ENCODE data around the gene IFT122. TPM values are rescaled to one million over a fixed set of nuclear protein-coding genes. Genes with fewer than 3 reads are reported as not detected.

IFT122 gene
- total and polyA plus RNA-seq, 10 donors, result 5.2 to 31.3 (median 18.1) TPM

DNA sequence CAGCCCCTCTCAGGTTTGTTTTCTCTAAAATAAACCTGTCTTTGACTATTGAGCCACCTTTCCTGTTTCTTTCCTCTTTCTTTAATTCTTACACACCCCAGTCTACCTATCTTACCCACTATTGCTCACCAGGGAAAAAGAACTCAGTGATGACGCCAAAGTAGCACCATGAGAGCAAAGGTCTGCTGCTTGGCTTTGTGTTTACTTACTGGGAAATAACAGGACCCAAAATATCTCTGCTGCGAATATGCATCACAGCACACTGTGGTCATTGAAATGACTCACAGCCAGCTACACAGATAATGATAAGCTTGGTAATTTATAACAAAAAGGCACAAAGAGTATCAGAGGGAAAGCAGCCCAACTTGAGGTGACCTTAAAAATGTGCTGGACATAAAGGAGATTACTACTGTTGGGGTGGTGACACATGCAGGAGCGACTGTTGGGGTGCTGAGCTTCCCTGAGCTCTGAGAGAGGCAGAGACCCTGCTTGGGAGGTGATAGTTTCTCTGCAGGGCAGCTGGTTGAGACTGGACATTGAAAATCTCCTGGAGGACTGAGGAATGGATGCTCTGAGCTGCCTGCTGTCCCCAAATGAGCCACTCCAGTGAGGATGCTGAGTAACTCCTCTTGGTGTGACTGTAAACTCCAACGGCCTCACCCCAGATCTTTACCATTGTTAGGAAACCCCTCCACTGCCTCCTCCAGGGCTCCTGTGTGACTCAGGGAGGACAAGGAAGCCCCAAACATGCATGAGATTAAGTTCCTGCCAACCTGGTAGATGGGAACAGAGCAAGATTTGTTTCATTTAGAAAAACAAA, 26.1 kb upstream of the IFT122 start:
- Histone ChIP-seq H3K4me3 (no peak overlapping the region), H3K27me3 (replicated peaks in 1 of 7) (no peaks in the 10 kb centered on the region), H3K27ac (no peak overlapping the region), H3K9me3 (no peaks in the 10 kb centered on the region), H3K36me3 (no peaks in the 10 kb centered on the region), H3K4me1 (peaks cover 0 to 10% (median 0%) of the 10 kb centered on the region in 6 donors)
- DNase-seq, result no peak
- intact Hi-C loops (cut with DNase I; ENCODE audit: low total_unique reads), result no loop called here
- TF ChIP-seq POLR2AphosphoS5 (IDR thresholded peaks at IDR 0.05) (no peak), POLR2A (IDR thresholded peaks at IDR 0.05) (no peak)
- TF ChIP-seq, protein P1, sequence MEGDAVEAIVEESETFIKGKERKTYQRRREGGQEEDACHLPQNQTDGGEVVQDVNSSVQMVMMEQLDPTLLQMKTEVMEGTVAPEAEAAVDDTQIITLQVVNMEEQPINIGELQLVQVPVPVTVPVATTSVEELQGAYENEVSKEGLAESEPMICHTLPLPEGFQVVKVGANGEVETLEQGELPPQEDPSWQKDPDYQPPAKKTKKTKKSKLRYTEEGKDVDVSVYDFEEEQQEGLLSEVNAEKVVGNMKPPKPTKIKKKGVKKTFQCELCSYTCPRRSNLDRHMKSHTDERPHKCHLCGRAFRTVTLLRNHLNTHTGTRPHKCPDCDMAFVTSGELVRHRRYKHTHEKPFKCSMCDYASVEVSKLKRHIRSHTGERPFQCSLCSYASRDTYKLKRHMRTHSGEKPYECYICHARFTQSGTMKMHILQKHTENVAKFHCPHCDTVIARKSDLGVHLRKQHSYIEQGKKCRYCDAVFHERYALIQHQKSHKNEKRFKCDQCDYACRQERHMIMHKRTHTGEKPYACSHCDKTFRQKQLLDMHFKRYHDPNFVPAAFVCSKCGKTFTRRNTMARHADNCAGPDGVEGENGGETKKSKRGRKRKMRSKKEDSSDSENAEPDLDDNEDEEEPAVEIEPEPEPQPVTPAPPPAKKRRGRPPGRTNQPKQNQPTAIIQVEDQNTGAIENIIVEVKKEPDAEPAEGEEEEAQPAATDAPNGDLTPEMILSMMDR (IDR thresholded peaks at IDR 0.05 in 8 of 11, conservative IDR thresholded peaks at IDR 0.05 in 3 of 11), result no peak
- WGBS, 5 donors, result 73 to 79% (median 78%) methylated on average over 4 of the region's 4 CpGs

DNA sequence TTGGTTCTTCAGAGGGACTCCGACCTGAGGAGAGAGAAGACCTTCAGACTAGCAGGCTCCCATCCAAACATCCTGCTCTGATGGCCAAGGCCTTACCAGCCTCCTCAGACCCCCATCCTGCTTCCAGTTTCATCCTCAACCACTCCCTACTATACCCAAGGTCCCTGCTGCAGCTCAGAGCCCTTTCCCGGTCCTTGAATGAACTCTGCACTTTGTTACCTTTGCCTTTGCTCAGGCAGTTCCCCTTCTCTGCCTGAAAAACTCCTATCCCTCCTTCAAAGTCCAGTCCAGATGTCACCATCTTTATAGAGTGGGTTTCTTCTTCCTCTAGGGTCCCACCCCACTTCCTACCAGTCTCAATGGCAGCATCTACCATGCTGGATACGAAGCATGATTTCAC, 24.6 kb upstream of the IFT122 start:
- intact Hi-C loops (cut with DNase I; ENCODE audit: low total_unique reads), result no loop called here
- 33 to 95% (median 85%) methylated on average over 3 of the region's 3 CpGs for WGBS, 5 donors
- Histone ChIP-seq H3K36me3 (no peaks in the 10 kb centered on the region), H3K27me3 (replicated peaks in 1 of 7) (no peaks in the 10 kb centered on the region), H3K4me1 (peaks cover 0 to 6% (median 0%) of the 10 kb centered on the region in 6 donors), H3K27ac (no peak overlapping the region), H3K4me3 (no peak overlapping the region), H3K9me3 (no peaks in the 10 kb centered on the region)
- TF ChIP-seq POLR2A (IDR thresholded peaks at IDR 0.05) (no peak), POLR2AphosphoS5 (IDR thresholded peaks at IDR 0.05) (no peak)
- TF ChIP-seq, protein P1 (IDR thresholded peaks at IDR 0.05 in 8 of 11, conservative IDR thresholded peaks at IDR 0.05 in 3 of 11), result no peak
- DNase-seq, result no peak

GRCh38 chr3:129415830-129416229, 24.2 kb upstream of the IFT122 start:
- Histone ChIP-seq H3K27me3 (replicated peaks in 1 of 7) (no peaks in the 10 kb centered on the region), H3K4me1 (peaks cover 0 to 6% (median 0%) of the 10 kb centered on the region in 6 donors), H3K36me3 (no peaks in the 10 kb centered on the region), H3K4me3 (no peak overlapping the region), H3K27ac (no peak overlapping the region), H3K9me3 (no peaks in the 10 kb centered on the region)
- TF ChIP-seq, protein P1 (IDR thresholded peaks at IDR 0.05 in 8 of 11, conservative IDR thresholded peaks at IDR 0.05 in 3 of 11), result no peak
- TF ChIP-seq POLR2A (IDR thresholded peaks at IDR 0.05) (no peak), POLR2AphosphoS5 (IDR thresholded peaks at IDR 0.05) (no peak)
- no peak for DNase-seq
- 85 to 96% (median 90%) methylated on average over 6 of the region's 6 CpGs for WGBS, 5 donors
- intact Hi-C loops (cut with DNase I; ENCODE audit: low total_unique reads), result no loop called here

DNA sequence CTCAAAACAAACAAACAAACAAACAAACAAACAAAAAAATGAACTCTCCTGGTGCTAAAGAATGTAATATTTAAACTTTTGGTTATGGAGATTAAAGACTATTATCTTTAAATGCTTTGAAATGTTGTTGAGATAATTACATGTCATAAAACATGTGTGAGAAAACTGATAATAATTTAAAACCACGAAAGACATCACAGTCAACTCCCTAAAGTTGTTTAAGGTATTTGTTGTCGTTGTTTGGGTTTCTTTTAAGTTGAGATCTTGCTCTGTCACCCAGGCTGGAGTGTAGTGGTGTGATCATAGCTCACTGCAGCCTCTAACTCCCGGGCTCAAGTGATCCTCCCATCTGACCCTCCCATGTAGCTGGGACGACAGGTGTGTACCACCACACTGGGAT, 23.6 kb upstream of the IFT122 start:
- no peaks in the 10 kb centered on the region for H3K27me3 ChIP-seq (replicated peaks in 1 of 7)
- no peak overlapping the region for H3K4me3 ChIP-seq
- TF ChIP-seq, protein P1 (IDR thresholded peaks at IDR 0.05 in 8 of 11, conservative IDR thresholded peaks at IDR 0.05 in 3 of 11), result no peak
- TF ChIP-seq POLR2AphosphoS5 (IDR thresholded peaks at IDR 0.05), result no peak
- no peak for TF ChIP-seq POLR2A (IDR thresholded peaks at IDR 0.05)
- 69 to 94% (median 92%) methylated on average over 4 of the region's 4 CpGs for WGBS, 5 donors
- no peaks in the 10 kb centered on the region for H3K36me3 ChIP-seq
- H3K9me3 ChIP-seq, result no peaks in the 10 kb centered on the region
- no peak for DNase-seq
- H3K4me1 ChIP-seq, result peaks cover 0 to 6% (median 0%) of the 10 kb centered on the region in 6 donors
- intact Hi-C loops (cut with DNase I; ENCODE audit: low total_unique reads), result no loop called here
- H3K27ac ChIP-seq, result no peak overlapping the region

Measured in spleen (tissue), 11 donors.